HUES64 (cell line): ENCODE data around the gene HSBP1L1.

ENCODE experiments used
- H3K27ac ChIP-seq: 2 replicates; pipeline ENCODE4 v1.7.0; 2013; ENCODE audit warnings: low read depth, low read length, inconsistent platforms
- H3K27me3 ChIP-seq: 2 replicates; pipeline ENCODE4 v1.6.1; 2013; ENCODE audit warnings: mild to moderate bottlenecking, low read length; ENCODE audit not compliant: insufficient read depth
- H3K36me3 ChIP-seq: 2 replicates; pipeline ENCODE4 v1.6.1; 2013; ENCODE audit warnings: mild to moderate bottlenecking, low read length; ENCODE audit not compliant: insufficient read depth
- H3K4me1 ChIP-seq: 2 replicates; pipeline ENCODE4 v1.6.1; 2013; ENCODE audit warnings: mild to moderate bottlenecking, low read length, moderate library complexity; ENCODE audit not compliant: insufficient read depth
- H3K4me3 ChIP-seq: 2 replicates; pipeline ENCODE4 v1.5.1; 2013; ENCODE audit warnings: mild to moderate bottlenecking, low read length, moderate library complexity
- H3K9ac ChIP-seq: 2 replicates; pipeline ENCODE4 v1.6.1; 2013; ENCODE audit warnings: mild to moderate bottlenecking, low read depth, low read length
- H3K9me3 ChIP-seq: 2 replicates; pipeline ENCODE4 v1.6.1; 2013; ENCODE audit warnings: low read depth, low read length; ENCODE audit not compliant: insufficient read depth
- WGBS: fragments of 150-250, 120-280 bp; methylation state at CpG from one replicate; pipeline ENCODE4 v1.1.7; 2013; ENCODE audit warnings: missing lambda C conversion rate; 5-methylcytosine and 5-hydroxymethylcytosine counted together

Gene HSBP1L1

DNA sequence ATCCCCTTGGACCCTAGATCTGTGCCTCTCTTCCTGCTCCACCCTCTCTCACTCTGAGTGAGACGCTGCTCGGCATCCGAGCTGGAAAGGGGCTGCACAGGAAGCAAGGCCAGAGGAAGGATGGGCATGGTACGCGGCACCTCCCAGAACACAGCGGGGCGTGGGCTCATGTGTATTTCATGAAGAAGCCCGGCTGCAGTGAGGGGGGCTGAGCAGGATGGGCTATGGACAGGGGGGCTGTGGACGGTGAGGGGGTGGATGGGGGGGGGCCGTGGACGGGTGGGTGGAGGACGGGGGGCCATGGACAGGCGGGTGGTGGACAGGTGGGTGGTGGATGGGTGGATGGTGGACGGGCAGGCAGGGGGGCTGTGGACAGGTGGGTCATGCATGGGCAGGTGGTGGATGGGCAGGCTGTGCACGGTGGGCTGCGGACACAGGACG, 41.5 kb upstream of the HSBP1L1 start:
- no peaks in the 10 kb centered on the region for H3K36me3 ChIP-seq
- peaks cover 7% of the 10 kb centered on the region; the same call in 1 of the 2 replicates for H3K4me1 ChIP-seq
- 88% methylated on average over 17 of the region's 17 CpGs for WGBS
- H3K9me3 ChIP-seq = no peaks in the 10 kb centered on the region
- H3K27me3 ChIP-seq = no peaks in the 10 kb centered on the region
- H3K27ac ChIP-seq = no peak overlapping the region
- H3K4me3 ChIP-seq = no peak overlapping the region
- H3K9ac ChIP-seq = no peak overlapping the region

DNA sequence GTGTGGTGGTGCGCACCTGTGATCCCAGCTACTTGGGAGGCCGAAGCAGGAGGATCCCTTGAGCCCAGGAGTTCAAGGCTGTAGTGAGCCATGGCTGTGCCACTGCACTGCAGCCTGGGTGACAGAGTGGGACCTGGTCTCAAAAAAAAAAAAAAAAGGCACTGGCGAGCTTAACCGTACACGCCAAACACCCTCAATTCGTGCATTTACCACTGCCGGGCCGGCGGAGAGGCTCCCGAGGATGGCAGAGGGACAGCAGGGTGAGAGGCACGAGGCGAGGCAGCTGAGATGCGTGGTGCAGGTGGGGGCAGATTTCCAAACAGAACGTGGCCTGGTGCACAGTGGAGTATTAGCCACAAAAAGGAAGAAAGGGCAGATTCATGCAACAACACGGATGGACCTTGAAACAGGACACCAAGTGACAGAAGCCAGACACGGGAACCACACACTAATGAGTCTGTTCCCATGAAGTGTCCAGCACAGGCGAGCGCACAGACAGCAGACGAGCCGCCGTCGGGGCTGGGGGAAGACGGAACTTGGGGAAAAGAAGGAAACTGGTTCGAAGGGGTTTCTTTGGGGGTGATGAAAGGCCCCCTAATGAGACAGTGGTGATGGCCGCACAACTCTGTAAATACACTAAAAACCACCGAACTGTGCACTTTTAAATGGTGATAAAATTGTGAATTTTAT, 40.4 kb upstream of the HSBP1L1 start:
- H3K27me3 ChIP-seq = no peaks in the 10 kb centered on the region
- 95% methylated on average over 24 of the region's 26 CpGs for WGBS
- no peaks in the 10 kb centered on the region for H3K36me3 ChIP-seq

DNA sequence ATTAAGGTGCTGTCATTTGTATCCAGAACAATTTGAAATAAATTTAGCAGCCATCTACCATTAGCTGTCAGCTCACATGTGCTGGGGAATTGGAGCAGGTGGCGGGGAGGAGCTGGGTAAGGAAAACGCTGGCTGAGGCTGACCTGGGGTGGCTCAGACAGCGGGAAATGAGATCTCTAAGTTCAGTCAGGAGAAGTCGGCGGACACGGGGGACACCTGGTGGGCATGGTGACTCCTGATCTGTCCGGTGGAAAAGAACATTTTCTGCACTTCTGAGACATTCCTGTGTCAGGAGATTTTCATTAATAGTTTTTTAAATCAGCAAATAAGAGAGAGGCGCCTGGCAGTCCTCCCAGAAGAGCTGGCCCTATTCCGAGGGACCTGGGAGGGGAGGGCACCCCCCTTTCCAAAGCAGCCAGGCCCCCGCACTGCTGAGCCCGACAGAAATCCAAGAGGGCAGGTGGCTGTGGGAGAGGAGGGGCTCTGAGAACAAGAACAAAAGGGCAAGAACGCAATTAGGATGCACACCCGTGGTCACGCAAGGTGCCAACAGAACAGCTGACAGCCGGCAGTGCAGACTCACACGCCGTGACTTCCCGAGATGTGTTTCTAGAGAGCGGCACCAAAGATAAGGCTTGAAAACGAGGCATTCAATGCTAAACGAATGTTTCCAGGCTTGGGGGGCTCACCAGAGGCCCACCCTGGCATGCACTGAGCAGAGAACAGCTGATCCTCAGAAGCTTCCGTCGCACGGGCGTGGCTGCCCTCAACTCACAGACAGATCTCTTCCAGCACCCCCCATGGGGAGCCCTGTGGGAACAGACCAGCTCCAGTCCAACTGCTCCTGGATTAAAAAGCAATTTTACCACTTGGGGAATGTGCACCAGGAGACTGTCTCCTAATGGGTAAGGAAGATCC, 39.4 kb upstream of the HSBP1L1 start:
- 91% methylated on average over 25 of the region's 25 CpGs for WGBS
- peaks cover 7% of the 10 kb centered on the region; the same call in 1 of the 2 replicates for H3K4me1 ChIP-seq
- H3K36me3 ChIP-seq = peaks cover 6% of the 10 kb centered on the region; the same call in 1 of the 2 replicates
- no peak overlapping the region for H3K9ac ChIP-seq
- H3K27ac ChIP-seq = no peak overlapping the region
- peaks cover 11% of the 10 kb centered on the region; the same call in 1 of the 2 replicates for H3K9me3 ChIP-seq
- H3K4me3 ChIP-seq = no peak overlapping the region
- no peaks in the 10 kb centered on the region for H3K27me3 ChIP-seq

More for the DNA sequence above, 40.4 kb upstream of the HSBP1L1 start:
- H3K9me3 ChIP-seq = peaks cover 3% of the 10 kb centered on the region; the same call in 1 of the 2 replicates
- H3K27ac ChIP-seq = no peak overlapping the region
- no peak overlapping the region for H3K4me3 ChIP-seq
- peaks cover 7% of the 10 kb centered on the region; the same call in 1 of the 2 replicates for H3K4me1 ChIP-seq
- no peak overlapping the region for H3K9ac ChIP-seq

DNA sequence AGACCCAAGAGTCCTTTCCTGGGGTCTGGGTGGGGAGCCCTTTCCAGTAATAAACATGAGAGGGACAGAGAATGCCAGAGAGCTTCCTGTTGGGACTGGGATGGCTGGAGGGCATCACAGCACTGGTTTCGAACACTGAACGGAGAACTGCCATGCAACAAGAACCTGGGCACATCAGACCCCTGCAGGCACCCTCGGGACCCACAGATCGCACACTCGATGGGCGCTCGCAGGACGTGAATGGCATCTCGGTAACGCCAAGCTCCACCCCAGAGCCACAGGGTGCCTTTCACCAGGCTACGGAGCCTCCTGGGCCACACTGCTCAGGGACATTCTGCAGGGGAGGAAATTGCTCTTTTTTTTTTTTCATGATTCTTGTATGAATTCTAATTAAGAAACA, 38.1 kb upstream of the HSBP1L1 start:
- WGBS = 84% methylated on average over 11 of the region's 11 CpGs
- Histone ChIP-seq H3K9ac (no peak overlapping the region), H3K36me3 (peaks cover 10% of the 10 kb centered on the region; the same call in 1 of the 2 replicates), H3K27me3 (no peaks in the 10 kb centered on the region), H3K4me3 (no peak overlapping the region), H3K4me1 (peaks cover 7% of the 10 kb centered on the region; the same call in 1 of the 2 replicates), H3K27ac (no peak overlapping the region), H3K9me3 (peaks cover 23% of the 10 kb centered on the region)

DNA sequence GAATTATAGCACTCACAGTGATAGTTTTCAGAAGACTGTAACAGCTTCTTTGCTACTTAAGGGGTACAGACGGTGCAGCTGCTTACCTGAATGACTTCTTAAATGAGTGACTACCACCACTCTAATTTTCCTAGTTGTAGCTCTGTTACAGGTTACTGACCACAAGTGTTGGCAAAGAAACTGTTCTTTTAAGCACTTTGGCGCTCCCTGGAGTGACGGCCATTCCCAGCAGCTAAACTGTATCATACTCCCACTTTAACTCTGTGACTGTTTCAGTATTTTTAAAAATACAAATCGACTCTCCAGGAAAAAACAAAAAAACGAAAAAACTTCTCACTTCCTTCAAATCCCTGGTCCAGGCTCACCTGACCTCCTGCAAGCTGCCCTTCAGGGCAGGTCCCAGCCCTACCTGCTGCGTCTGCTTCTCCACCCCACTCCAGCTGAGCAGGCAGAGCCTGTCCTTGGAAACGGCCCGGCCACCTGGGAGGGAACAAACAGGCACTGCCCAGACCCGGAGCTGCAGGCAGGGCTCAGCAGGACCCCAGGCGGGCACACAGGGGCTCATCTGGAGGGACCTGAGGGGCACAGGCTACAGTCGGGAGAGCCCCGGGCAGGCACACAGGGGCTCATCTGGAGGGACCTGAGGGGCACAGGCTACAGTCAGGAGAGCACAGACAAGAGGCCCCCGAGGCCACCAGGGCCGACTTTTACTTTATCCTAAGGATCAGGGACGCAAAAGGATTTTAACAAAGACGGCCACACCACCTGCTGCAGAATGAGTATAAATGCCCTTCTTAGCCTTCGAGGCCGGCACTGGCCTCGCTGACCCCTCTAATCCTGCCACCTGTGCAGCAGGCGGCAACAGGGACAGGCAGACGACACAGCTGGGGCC, 37.5 kb upstream of the HSBP1L1 start:
- Histone ChIP-seq H3K36me3 (peaks cover 10% of the 10 kb centered on the region; the same call in 1 of the 2 replicates), H3K4me3 (no peak overlapping the region), H3K9ac (no peak overlapping the region), H3K9me3 (peaks cover 26% of the 10 kb centered on the region), H3K27ac (no peak overlapping the region), H3K4me1 (peaks cover 7% of the 10 kb centered on the region; the same call in 1 of the 2 replicates), H3K27me3 (no peaks in the 10 kb centered on the region)
- WGBS = 81% methylated on average over 21 of the region's 21 CpGs

DNA sequence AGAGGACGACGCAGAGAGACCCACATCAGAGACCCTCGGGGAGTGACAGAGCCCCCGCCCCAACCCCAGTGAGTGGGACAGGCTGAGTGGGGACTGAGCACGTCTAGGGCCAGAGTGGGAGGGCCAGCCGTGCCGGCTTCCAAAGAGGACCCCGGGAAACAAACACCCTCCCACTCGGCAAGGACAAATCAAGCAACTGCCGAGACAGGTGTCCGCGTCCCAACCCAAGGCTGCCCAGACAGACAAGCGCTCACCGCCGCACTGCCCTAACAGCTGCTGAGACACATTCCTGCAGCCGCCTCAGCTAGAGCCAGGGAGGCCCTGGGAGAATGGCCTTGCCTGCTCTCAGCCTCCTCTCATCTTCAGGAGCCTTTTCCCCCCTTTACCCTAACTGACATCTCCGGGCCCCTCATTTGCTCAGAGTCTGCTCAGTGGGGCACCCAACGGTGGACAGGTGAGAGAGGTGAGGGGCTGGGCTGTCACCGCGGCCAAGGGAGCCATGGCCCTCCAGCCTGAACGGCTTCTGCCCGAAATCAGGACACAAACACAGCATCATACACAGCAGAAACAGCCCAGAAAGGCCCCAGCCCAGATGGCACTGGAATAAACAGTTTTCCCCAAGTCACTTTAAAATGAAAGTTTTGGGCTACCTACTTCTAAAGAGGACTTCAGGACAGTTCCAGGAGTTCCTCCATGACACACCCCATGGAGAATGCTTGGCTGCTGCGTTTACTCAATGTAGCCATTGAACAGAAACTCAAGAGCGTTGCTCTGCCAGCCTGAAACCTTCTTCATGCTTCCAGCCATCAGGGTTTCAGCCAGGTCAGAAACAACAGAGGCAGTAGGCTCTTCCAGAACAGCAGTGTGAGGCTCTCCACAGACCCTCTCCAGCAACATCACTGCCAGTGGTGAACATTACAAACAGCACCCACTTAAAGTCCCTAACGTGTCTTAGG, 36.6 kb upstream of the HSBP1L1 start:
- H3K9ac ChIP-seq = no peak overlapping the region
- WGBS = 88% methylated on average over 25 of the region's 25 CpGs
- H3K9me3 ChIP-seq = peaks cover 30% of the 10 kb centered on the region
- no peaks in the 10 kb centered on the region for H3K27me3 ChIP-seq
- H3K36me3 ChIP-seq = peaks cover 10% of the 10 kb centered on the region; the same call in 1 of the 2 replicates
- H3K4me3 ChIP-seq = no peak overlapping the region
- H3K27ac ChIP-seq = no peak overlapping the region
- peaks cover 7% of the 10 kb centered on the region; the same call in 1 of the 2 replicates for H3K4me1 ChIP-seq

DNA sequence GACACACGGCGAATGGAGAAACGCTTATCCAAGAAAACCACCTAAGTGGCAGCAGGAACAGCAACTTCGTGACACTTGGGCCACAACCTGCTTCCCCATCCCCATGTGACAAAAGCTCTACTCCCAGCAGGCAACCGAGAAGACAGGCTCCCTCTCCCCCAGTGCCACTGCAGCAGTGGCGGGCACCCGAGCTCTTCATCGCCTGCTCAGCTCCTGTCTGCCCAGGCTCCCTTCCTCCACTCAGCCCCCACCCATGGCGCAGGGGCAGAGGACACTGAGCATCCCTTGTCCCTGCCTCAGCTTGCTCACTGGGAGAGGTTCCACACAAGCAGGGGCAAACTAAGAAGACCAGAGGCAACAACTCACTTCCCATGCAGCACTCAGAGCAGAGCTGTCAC, 35.9 kb upstream of the HSBP1L1 start:
- Histone ChIP-seq H3K27ac (no peak overlapping the region), H3K27me3 (no peaks in the 10 kb centered on the region), H3K4me1 (peaks cover 7% of the 10 kb centered on the region; the same call in 1 of the 2 replicates), H3K4me3 (no peak overlapping the region), H3K9ac (no peak overlapping the region), H3K9me3 (peaks cover 35% of the 10 kb centered on the region), H3K36me3 (peaks cover 10% of the 10 kb centered on the region; the same call in 1 of the 2 replicates)
- 96% methylated on average over 9 of the region's 9 CpGs for WGBS

DNA sequence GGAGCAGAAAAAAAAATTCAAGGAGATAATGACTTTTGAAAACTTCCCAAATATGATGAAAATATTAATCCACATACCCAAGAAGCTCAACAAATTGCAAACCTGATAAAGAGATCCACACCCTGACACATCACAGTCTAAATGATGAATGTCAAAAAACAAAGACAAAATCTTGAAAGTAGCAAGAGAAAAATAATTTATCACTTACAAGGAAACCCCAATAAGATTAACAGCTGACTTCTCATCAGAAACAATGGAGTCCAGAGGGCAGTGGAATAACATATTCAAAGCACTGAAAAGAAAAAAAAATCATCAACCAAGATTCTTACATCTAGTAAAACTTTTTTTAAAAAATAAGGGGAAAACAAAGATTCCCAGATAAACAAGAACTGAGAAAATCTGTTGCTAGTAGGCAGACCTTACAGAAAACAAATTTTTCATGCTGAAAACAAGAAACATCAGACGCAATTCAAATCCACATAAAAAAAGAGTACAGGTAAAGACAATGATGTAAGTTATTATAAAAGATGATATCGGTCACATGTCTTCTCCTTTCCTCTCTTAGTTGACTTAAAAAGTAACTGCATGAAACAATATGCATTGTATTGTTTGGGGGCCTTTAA, 34.3 kb upstream of the HSBP1L1 start:
- Histone ChIP-seq H3K9me3 (peaks cover 35% of the 10 kb centered on the region), H3K4me3 (no peak overlapping the region), H3K4me1 (peaks cover 7% of the 10 kb centered on the region; the same call in 1 of the 2 replicates), H3K27me3 (no peaks in the 10 kb centered on the region), H3K36me3 (peaks cover 10% of the 10 kb centered on the region; the same call in 1 of the 2 replicates), H3K9ac (no peak overlapping the region), H3K27ac (no peak overlapping the region)
- WGBS = no CpG with 5 or more reads among the region's 2 CpGs

DNA sequence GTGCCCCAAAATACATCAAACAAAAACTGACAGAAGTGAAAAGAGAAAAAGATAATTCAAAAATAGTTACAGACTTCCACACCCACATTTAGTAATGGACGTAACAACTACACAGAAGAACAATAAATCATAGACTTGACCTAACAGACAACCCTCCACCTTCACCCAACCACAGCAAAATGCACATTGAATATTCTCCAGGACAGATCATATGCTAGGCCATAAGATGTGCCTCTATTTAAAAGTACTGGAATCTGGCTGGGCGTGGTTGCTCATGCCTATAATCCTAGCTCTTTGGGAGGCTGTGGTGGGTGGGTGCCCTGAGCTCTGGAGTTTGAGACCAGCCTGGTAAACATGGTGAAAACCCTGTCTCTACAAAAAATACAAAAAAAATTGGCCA, 33.0 kb upstream of the HSBP1L1 start:
- Histone ChIP-seq H3K9me3 (peaks cover 35% of the 10 kb centered on the region), H3K9ac (no peak overlapping the region), H3K36me3 (peaks cover 12% of the 10 kb centered on the region; the same call in 1 of the 2 replicates), H3K4me1 (peaks cover 5% of the 10 kb centered on the region; the same call in 1 of the 2 replicates), H3K27ac (no peak overlapping the region), H3K27me3 (no peaks in the 10 kb centered on the region), H3K4me3 (no peak overlapping the region)
- WGBS = 88% methylated on average over 2 of the region's 2 CpGs
